ENCODE results near the gene ADRA2C.

The ADRA2C gene

GRCh38 chr4:3809028-3809427 is 42.8 kb downstream of the ADRA2C start:
- DNase-seq (ENCODE audit: low read depth): no peak
- H3K4me3 ChIP-seq (ENCODE audit: low read depth, low read length): no peak overlapping the region
- TF ChIP-seq CTCF (IDR thresholded peaks at IDR 0.05; ENCODE audit: low read depth, low read length, missing control alignments): no peak

GRCh38 chr4:3809451-3810110 is 43.4 kb downstream of the ADRA2C start:
- no peak overlapping the region for H3K4me3 ChIP-seq (ENCODE audit: low read depth, low read length)
- TF ChIP-seq CTCF (IDR thresholded peaks at IDR 0.05; ENCODE audit: low read depth, low read length, missing control alignments): no peak
- no peak for DNase-seq (ENCODE audit: low read depth)

GRCh38 chr4:3810111-3810680 is 44.0 kb downstream of the ADRA2C start:
- no peak for TF ChIP-seq CTCF (IDR thresholded peaks at IDR 0.05; ENCODE audit: low read depth, low read length, missing control alignments)
- no peak for DNase-seq (ENCODE audit: low read depth)
- no peak overlapping the region for H3K4me3 ChIP-seq (ENCODE audit: low read depth, low read length)

- DNase-seq (ENCODE audit: low read depth): no peak
- TF ChIP-seq CTCF (IDR thresholded peaks at IDR 0.05; ENCODE audit: low read depth, low read length, missing control alignments): no peak
- no peak overlapping the region for H3K4me3 ChIP-seq (ENCODE audit: low read depth, low read length)
Measured at GRCh38 chr4:3810796-3811485, 44.8 kb downstream of the ADRA2C start.

GRCh38 chr4:3811621-3812020 is 45.4 kb downstream of the ADRA2C start:
- H3K4me3 ChIP-seq (ENCODE audit: low read depth, low read length): no peak overlapping the region
- no peak for TF ChIP-seq CTCF (IDR thresholded peaks at IDR 0.05; ENCODE audit: low read depth, low read length, missing control alignments)
- no peak for DNase-seq (ENCODE audit: low read depth)

GRCh38 chr4:3812211-3812934 is 46.2 kb downstream of the ADRA2C start:
- no peak for TF ChIP-seq CTCF (IDR thresholded peaks at IDR 0.05; ENCODE audit: low read depth, low read length, missing control alignments)
- no peak for DNase-seq (ENCODE audit: low read depth)

More at GRCh38 chr4:3812211-3812934, 46.2 kb downstream of the ADRA2C start:
- no peak overlapping the region for H3K4me3 ChIP-seq (ENCODE audit: low read depth, low read length)

All from GM12864 (cell line).